B cell (primary cell): ENCODE measurements around the gene PPP1R26. TPM values are rescaled to one million over a fixed set of nuclear protein-coding genes. Genes with fewer than 3 reads are reported as not detected.
"Not testable (repeated sequence)": the region's sequence is repeated elsewhere in the genome, so short reads cannot be mapped to it uniquely, and the experiment has no call there.

Source experiments
- ATAC-seq: fragments of 200-7000 bp; cut with Tn5 transposase; one replicate; pipeline ENCODE4 v1.10.0; 2021; ENCODE audit warnings: low read depth, mild to moderate bottlenecking, moderate number of reproducible peaks, moderate library complexity
- CTCF ChIA-PET: fragments of 350-600 bp; sonication (Branson Sonifier 250); formaldehyde crosslinking; loops from one replicate; lab custom pipeline; 2021; ENCODE audit warnings: antibody characterized with exemption, inconsistent platforms; lab: Charles Lee
- POLR2A ChIA-PET: fragments of 350-600 bp; sonication (Branson Sonifier 250); formaldehyde crosslinking; loops from one replicate; lab custom pipeline; 2021; ENCODE audit warnings: antibody characterized with exemption; lab: Charles Lee
- DNase-seq: peaks from one replicate; pipeline ENCODE4 v3.0.0; 2013
- H2AFZ ChIP-seq: 2 replicates; pipeline ENCODE4 v1.6.1; 2012; ENCODE audit warnings: mild to moderate bottlenecking, low read depth, low read length; ENCODE audit not compliant: insufficient read depth, poor library complexity, severe bottlenecking
- H3K27ac ChIP-seq, 2 donors: 1 replicate in 1 of 2; 2 replicates in 1 of 2; pipeline ENCODE4 v1.5.1; 2012 to 2013; ENCODE audit warnings: low read length in 2 of 2, mild to moderate bottlenecking in 2 of 2, moderate library complexity in 1 of 2
- H3K27me3 ChIP-seq, 4 experiments: fragments of 200-600 bp in 1 of 4; sonication (generic) in 1 of 4; replicated peaks in 1 of 4; 1 replicate in 2 of 4; 2 replicates in 2 of 4; pipeline versions ENCODE4 v1.6.1 to v1.7.0; 2013 to 2016; ENCODE audit warnings: low read length in 3 of 4, mild to moderate bottlenecking in 2 of 4, mixed read lengths in 1 of 4, moderate library complexity in 1 of 4; ENCODE audit not compliant: insufficient read depth in 4 of 4, control insufficient read depth in 3 of 4; ENCODE audit errors: control extremely low read depth in 1 of 4
- H3K36me3 ChIP-seq, 2 experiments: replicated peaks in 1 of 2; 1 replicate in 1 of 2; 2 replicates in 1 of 2; pipeline versions ENCODE4 v1.6.1 to v1.7.1; 2013; ENCODE audit warnings: low read length in 1 of 2; ENCODE audit not compliant: insufficient read depth in 2 of 2, control insufficient read depth in 1 of 2; ENCODE audit errors: control extremely low read depth in 1 of 2, extremely low read depth in 1 of 2
- H3K4me1 ChIP-seq, 2 donors: fragments of 200-600 bp in 1 of 2; sonication (generic) in 1 of 2; 1 replicate in 1 of 2; 2 replicates in 1 of 2; pipeline versions ENCODE4 v1.5.1 to v1.6.1; 2013 to 2017; ENCODE audit warnings: low read length in 2 of 2; ENCODE audit not compliant: control insufficient read depth in 2 of 2, insufficient read depth in 2 of 2
- H3K4me2 ChIP-seq: replicated peaks from 2 replicates; pipeline ENCODE3; 2012; ENCODE audit warnings: mild to moderate bottlenecking, low read depth, low read length; ENCODE audit not compliant: poor library complexity, severe bottlenecking
- H3K4me3 ChIP-seq, 5 experiments: fragments of 200-600 bp in 1 of 5; sonication (generic) in 1 of 5; 1 replicate in 3 of 5; 2 replicates in 2 of 5; pipeline versions ENCODE4 v1.5.1 to v1.7.0; 2011 to 2016; ENCODE audit warnings: low read length in 4 of 5, mild to moderate bottlenecking in 4 of 5, low read depth in 2 of 5, control low read depth in 1 of 5, moderate library complexity in 1 of 5; ENCODE audit not compliant: insufficient read depth in 1 of 5; ENCODE audit errors: control extremely low read depth in 1 of 5, extremely low read depth in 1 of 5
- H3K79me2 ChIP-seq: fragments of 200-600 bp; sonication (generic); one replicate; pipeline ENCODE4 v1.6.0; 2016; ENCODE audit warnings: low read length; ENCODE audit not compliant: control insufficient read depth, insufficient read depth
- H3K9ac ChIP-seq: fragments of 200-600 bp; sonication (generic); 2 replicates; pipeline ENCODE4 v1.6.1; 2017; ENCODE audit warnings: mild to moderate bottlenecking, low read length, moderate library complexity
- H3K9me3 ChIP-seq, 3 donors: one replicate each; pipeline versions ENCODE4 v1.6.1 to v1.7.1; 2013; ENCODE audit warnings: low read length in 2 of 3; ENCODE audit not compliant: control insufficient read depth in 2 of 3, insufficient read depth in 1 of 3; ENCODE audit errors: control extremely low read depth in 1 of 3
- H4K20me1 ChIP-seq: 2 replicates; pipeline ENCODE4 v1.6.0; 2012; ENCODE audit warnings: mild to moderate bottlenecking, low read length; ENCODE audit not compliant: insufficient read depth, control insufficient read depth, poor library complexity, severe bottlenecking
- H3K27ac Mint-ChIP-seq: one replicate; pipeline ENCODE4 v1.8.0; 2021; ENCODE audit warnings: mixed read lengths
- H3K27me3 Mint-ChIP-seq: one replicate; pipeline ENCODE4 v1.8.0; 2021; ENCODE audit warnings: mixed read lengths
- H3K4me1 Mint-ChIP-seq: one replicate; pipeline ENCODE4 v1.8.0; 2021; ENCODE audit warnings: mixed read lengths
- H3K4me3 Mint-ChIP-seq: one replicate; pipeline ENCODE4 v1.8.0; 2021; ENCODE audit warnings: mixed read lengths
- H3K9me3 Mint-ChIP-seq: one replicate; pipeline ENCODE4 v1.8.0; 2022; ENCODE audit warnings: mixed read lengths; ENCODE audit not compliant: insufficient read depth
- EZH2 ChIP-seq: IDR thresholded peaks from 2 replicates; pipeline ENCODE4 v1.6.1; 2012; ENCODE audit warnings: borderline replicate concordance, low read depth, mild to moderate bottlenecking, moderate library complexity, low read length; ENCODE audit not compliant: insufficient read depth, poor library complexity, severe bottlenecking
- WGBS: methylation state at CpG from one replicate; pipeline ENCODE4 v1.1.5; 2013; ENCODE audit warnings: missing lambda C conversion rate; ENCODE audit not compliant: insufficient coverage; 5-methylcytosine and 5-hydroxymethylcytosine counted together
- intact Hi-C: fragments of 100-400 bp; cut with micrococcal nuclease; formaldehyde crosslinking; loops from one replicate; pipeline ENCODE4 v1.10.0; 2022
- polyA plus RNA-seq: library from polyadenylated mRNA; depleted of rRNA; stranded (reverse); fragments of >200 nt; gene quantifications from 2 replicates; pipeline ENCODE4 v1.2.3, GENCODE V29; 2012
- total RNA-seq, 2 donors: library from RNA; stranded (reverse); fragments of 120-200 nt in 1 of 2; gene quantifications; 1 replicate in 1 of 2; 2 replicates in 1 of 2; pipeline versions ENCODE4 v1.2.3 to v1.2.4, GENCODE V29; 2013 to 2022
- TF ChIP-seq, protein P1 (sequence below): fragments of 200-600 bp; IDR thresholded peaks from one replicate; pipeline ENCODE4 v1.8.0; 2022; ENCODE audit warnings: antibody characterized with exemption, mild to moderate bottlenecking

Gene PPP1R26
- total and polyA plus RNA-seq, 2 donors (not counting 1 experiment from before 2014, with no cell fraction given) = 1.9 to 7.8 TPM

DNA sequence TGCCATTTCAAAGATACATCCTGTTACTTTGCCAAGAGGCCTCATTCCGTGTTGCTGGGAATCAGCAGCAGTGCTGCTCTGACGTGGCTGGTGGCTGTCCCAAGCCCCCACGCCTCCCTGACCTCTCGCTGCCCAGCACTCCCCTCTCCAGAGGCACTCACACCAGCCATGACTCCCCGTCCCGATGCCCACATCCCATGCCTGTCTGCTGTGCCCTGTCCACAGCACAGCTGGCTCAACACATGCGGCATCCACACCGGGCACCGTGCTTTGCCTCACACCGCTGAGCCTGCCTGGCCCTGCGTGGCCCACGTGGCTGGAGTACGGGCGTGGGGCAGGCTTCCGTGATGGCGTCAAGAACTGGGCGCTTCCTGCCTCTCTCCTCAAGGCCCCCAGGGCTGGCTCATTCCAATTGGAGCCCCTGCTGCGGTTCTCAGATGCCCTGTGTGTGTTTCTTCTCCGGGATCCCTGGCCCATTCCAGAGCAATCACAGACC lies 33.8 kb downstream of the PPP1R26 start:
- Histone ChIP-seq H3K4me3 (no peak overlapping the region), H3K9ac (no peak overlapping the region), H3K27ac (no peak overlapping the region), H3K9me3 (peaks cover 0 to 10% (median 8%) of the 10 kb centered on the region in 3 donors), H2AFZ (no peak overlapping the region), H3K79me2 (no peaks in the 10 kb centered on the region), H3K27me3 (no peaks in the 10 kb centered on the region), H3K4me2 (no peak overlapping the region), H4K20me1 (no peaks in the 10 kb centered on the region), H3K4me1 (no peaks in the 10 kb centered on the region), H3K36me3 (no peaks in the 10 kb centered on the region)
- Mint-ChIP-seq H3K27me3 (peaks cover 5% of the 10 kb centered on the region), H3K4me3 (no peak overlapping the region), H3K9me3 (peaks cover 9% of the 10 kb centered on the region), H3K27ac (no peak overlapping the region), H3K4me1 (no peaks in the 10 kb centered on the region)
- CTCF ChIA-PET = no interaction called here
- no peak for TF ChIP-seq EZH2
- TF ChIP-seq, protein P1, sequence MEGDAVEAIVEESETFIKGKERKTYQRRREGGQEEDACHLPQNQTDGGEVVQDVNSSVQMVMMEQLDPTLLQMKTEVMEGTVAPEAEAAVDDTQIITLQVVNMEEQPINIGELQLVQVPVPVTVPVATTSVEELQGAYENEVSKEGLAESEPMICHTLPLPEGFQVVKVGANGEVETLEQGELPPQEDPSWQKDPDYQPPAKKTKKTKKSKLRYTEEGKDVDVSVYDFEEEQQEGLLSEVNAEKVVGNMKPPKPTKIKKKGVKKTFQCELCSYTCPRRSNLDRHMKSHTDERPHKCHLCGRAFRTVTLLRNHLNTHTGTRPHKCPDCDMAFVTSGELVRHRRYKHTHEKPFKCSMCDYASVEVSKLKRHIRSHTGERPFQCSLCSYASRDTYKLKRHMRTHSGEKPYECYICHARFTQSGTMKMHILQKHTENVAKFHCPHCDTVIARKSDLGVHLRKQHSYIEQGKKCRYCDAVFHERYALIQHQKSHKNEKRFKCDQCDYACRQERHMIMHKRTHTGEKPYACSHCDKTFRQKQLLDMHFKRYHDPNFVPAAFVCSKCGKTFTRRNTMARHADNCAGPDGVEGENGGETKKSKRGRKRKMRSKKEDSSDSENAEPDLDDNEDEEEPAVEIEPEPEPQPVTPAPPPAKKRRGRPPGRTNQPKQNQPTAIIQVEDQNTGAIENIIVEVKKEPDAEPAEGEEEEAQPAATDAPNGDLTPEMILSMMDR = no peak
- ATAC-seq = no peak
- WGBS = 81% methylated on average over 19 of the region's 19 CpGs
- DNase-seq = no peak
- POLR2A ChIA-PET = no interaction called here
- intact Hi-C loops = no loop called here

DNA sequence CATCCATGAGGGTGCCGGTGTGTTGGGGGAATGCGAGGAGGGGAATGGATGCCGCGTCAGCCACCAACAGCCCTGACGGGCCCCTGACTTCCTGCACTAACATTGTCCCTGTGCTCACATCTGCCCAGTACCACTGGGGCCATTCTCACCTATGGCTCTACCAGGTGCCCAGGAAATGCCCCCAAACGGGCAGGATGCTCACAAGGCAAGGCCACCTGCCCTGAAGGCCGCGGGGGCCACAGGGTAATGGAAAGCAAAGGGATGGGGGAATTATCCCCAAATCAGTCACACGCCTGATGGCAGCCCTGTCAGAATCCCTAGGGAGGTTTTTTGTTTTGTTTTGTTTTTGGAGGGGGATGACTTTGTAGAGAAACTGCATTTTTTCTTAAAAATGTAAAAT lies 34.3 kb downstream of the PPP1R26 start:
- H3K9me3 ChIP-seq, POLR2A ChIA-PET, H3K4me1 ChIP-seq, H4K20me1 ChIP-seq, H3K27me3 ChIP-seq, ATAC-seq, H3K79me2 ChIP-seq, DNase-seq, intact Hi-C loops, H2AFZ ChIP-seq, H3K9me3 Mint-ChIP-seq, H3K27ac ChIP-seq, H3K27me3 Mint-ChIP-seq, H3K4me1 Mint-ChIP-seq, H3K4me2 ChIP-seq, H3K27ac Mint-ChIP-seq, H3K4me3 Mint-ChIP-seq, H3K4me3 ChIP-seq, H3K9ac ChIP-seq, H3K36me3 ChIP-seq: not testable (repeated sequence)
- CTCF ChIA-PET = interaction anchor here (1.7 kb wide), 1 partner anchor 9 kb away, joined by 4 read pairs; no protein-coding TSS in a partner anchor
- 80% methylated on average over 2 of the region's 9 CpGs for WGBS
